ENCODE results near the gene LTV1. TPM values are rescaled to one million over a fixed set of nuclear protein-coding genes. Genes with fewer than 3 reads are reported as not detected.

The LTV1 gene
- total and polyA plus RNA-seq, 2 of the 8 experiments (the other 6 are each of a cell fraction or from before 2014, with no cell fraction given) = 8.0 to 46.9 TPM

GRCh38 chr6:143901885-143902750 is 59.0 kb downstream of the LTV1 start:
- no peak overlapping the region for H2BK120ac ChIP-seq (replicated peaks; ENCODE audit: low read depth, low read length)
- H2BK5ac ChIP-seq (ENCODE audit: low read depth, low read length) = no peak overlapping the region
- H2BK12ac ChIP-seq (ENCODE audit: low read depth, low read length) = no peak overlapping the region
- H2BK15ac ChIP-seq (ENCODE audit: low read length) = no peak overlapping the region
- H3K4me3 ChIP-seq (ENCODE audit: extremely low read depth in 1 of 4, insufficient read depth in 2 of 4, low read depth in 3 of 4, low read length in 4 of 4) = no peak overlapping the region
- no peaks in the 10 kb centered on the region for H3K9me3 ChIP-seq (ENCODE audit: insufficient read depth in 2 of 2, low read depth in 1 of 2, low read length in 1 of 2)
- no peak overlapping the region for H2AFZ ChIP-seq (ENCODE audit: low read length)
- no peak overlapping the region for H4K5ac ChIP-seq (ENCODE audit: insufficient read length, low read depth, low read length)
- H2BK20ac ChIP-seq (ENCODE audit: low read length) = no peak overlapping the region
- FAIRE-seq (no peak), DNase-seq (ENCODE audit: low read depth in 1 of 2, low spot score in 2 of 2) (no peak)
- no peak overlapping the region for H3K4ac ChIP-seq (replicated peaks; ENCODE audit: insufficient read length, low read depth, low read length)
- no peak overlapping the region for H4K8ac ChIP-seq (ENCODE audit: extremely low read depth, insufficient read depth, low read length)
- H3K9ac ChIP-seq (replicated peaks in 1 of 4; ENCODE audit: extremely low read depth in 1 of 4, low read depth in 3 of 4, low read length in 3 of 4) = no peak overlapping the region
- H2AK5ac ChIP-seq (ENCODE audit: low read depth, low read length) = no peak overlapping the region
- no peak overlapping the region for H3K14ac ChIP-seq (ENCODE audit: insufficient read length)
- no peak overlapping the region for H3K23ac ChIP-seq (ENCODE audit: insufficient read length)
- POLR2A ChIA-PET (ENCODE audit: partially characterized antibody) = no interaction called here
- H4K91ac ChIP-seq (replicated peaks; ENCODE audit: insufficient read length, low read length) = no peak overlapping the region
- H3K23me2 ChIP-seq (ENCODE audit: low read depth, low read length) = no peaks in the 10 kb centered on the region; the same call in 1 of the 2 replicates
- no peak overlapping the region for H3K56ac ChIP-seq (replicated peaks; ENCODE audit: insufficient read length, low read depth, low read length)
- CTCF ChIA-PET (ENCODE audit: partially characterized antibody) = interaction anchor here (1.3 to 4.4 kb wide), 4 partner anchors 17 to 327 kb away, joined by 3 to 20 read pairs (median 4); no protein-coding TSS in a partner anchor
- no peak overlapping the region for H3K18ac ChIP-seq (ENCODE audit: extremely low read depth, low read length)
- H3K79me1 ChIP-seq (ENCODE audit: low read depth, low read length) = no peaks in the 10 kb centered on the region
- no peak overlapping the region for H3K27ac ChIP-seq (ENCODE audit: low read depth, low read length)
- H3K79me2 ChIP-seq (ENCODE audit: control insufficient read depth in 1 of 2, insufficient read depth in 2 of 2, low read length in 2 of 2) = no peaks in the 10 kb centered on the region
- H3K4me2 ChIP-seq (ENCODE audit: insufficient read depth in 1 of 2, low read depth in 2 of 2, low read length in 2 of 2) = no peak overlapping the region
- WGBS, 2 experiments (ENCODE audit: extremely low coverage in 1 of 2, insufficient coverage in 1 of 2, insufficient read length in 1 of 2, insufficient replicate concordance in 2 of 2, low coverage in 1 of 2, low lambda C conversion rate in 2 of 2, missing lambda C conversion rate in 1 of 2) = 87% methylated on average over 6 of the region's 6 CpGs; no CpG with 5 or more reads in 1 of the 2 experiments
- H3K36me3 ChIP-seq (ENCODE audit: control insufficient read depth in 2 of 4, insufficient read depth in 4 of 4, low read length in 3 of 4) = no peaks in the 10 kb centered on the region
- H4K20me1 ChIP-seq (replicated peaks in 1 of 2; ENCODE audit: control insufficient read depth in 1 of 2, insufficient read depth in 2 of 2, low read length in 2 of 2) = no peaks in the 10 kb centered on the region
- H3K27me3 ChIP-seq (replicated peaks in 1 of 4; ENCODE audit: control insufficient read depth in 3 of 4, extremely low read depth in 1 of 4, insufficient read depth in 3 of 4, low read length in 3 of 4) = no peaks in the 10 kb centered on the region
- H3K4me1 ChIP-seq (replicated peaks in 1 of 4; ENCODE audit: control insufficient read depth in 3 of 4, insufficient read depth in 4 of 4, low read length in 3 of 4) = no peaks in the 10 kb centered on the region
- TF ChIP-seq BCL11A (IDR thresholded peaks at IDR 0.05; ENCODE audit: low read depth in 2 of 2, low read length in 2 of 2) = no peak
- no peak for TF ChIP-seq JUND (IDR thresholded peaks at IDR 0.05; ENCODE audit: low read length)
- no peak for TF ChIP-seq CREB1 (IDR thresholded peaks at IDR 0.05)
- TF ChIP-seq CTCF (IDR thresholded peaks at IDR 0.05; ENCODE audit: control extremely low read depth in 1 of 3, insufficient read depth in 1 of 3, low read depth in 1 of 3, low read length in 3 of 3) = no peak
- TF ChIP-seq SIX5 (IDR thresholded peaks at IDR 0.05; ENCODE audit: low read depth, low read length) = no peak
- no peak for TF ChIP-seq POLR2A (IDR thresholded peaks at IDR 0.05; ENCODE audit: control extremely low read depth in 1 of 2, low read depth in 2 of 2, low read length in 2 of 2)
- no peak for TF ChIP-seq CEBPB (IDR thresholded peaks at IDR 0.05; ENCODE audit: low read depth, low read length)
- no peak for TF ChIP-seq TEAD4 (IDR thresholded peaks at IDR 0.05; ENCODE audit: low read depth, low read length)
- TF ChIP-seq SAP30 (IDR thresholded peaks at IDR 0.05; ENCODE audit: insufficient read depth, insufficient replicate concordance, low read length) = no peak
- no peak for TF ChIP-seq RNF2 (IDR thresholded peaks at IDR 0.05; ENCODE audit: borderline replicate concordance, low read depth, low read length, missing control alignments, poor library complexity, severe bottlenecking)
- TF ChIP-seq TAF1 (IDR thresholded peaks at IDR 0.05; ENCODE audit: low read depth, low read length) = no peak

Measured in H1 (cell line).